CD4-positive, alpha-beta T cell treated with Interleukin-10 for 1 hour (primary cell): ENCODE results near the gene ZFP36L1.
A peak's percentile ranks its signal among the peaks of the same experiment; 100 is the strongest.

ENCODE experiments used
- DNase-seq: peaks from one replicate; pipeline ENCODE4 v3.0.0-alpha.2; 2020

Gene ZFP36L1

DNA sequence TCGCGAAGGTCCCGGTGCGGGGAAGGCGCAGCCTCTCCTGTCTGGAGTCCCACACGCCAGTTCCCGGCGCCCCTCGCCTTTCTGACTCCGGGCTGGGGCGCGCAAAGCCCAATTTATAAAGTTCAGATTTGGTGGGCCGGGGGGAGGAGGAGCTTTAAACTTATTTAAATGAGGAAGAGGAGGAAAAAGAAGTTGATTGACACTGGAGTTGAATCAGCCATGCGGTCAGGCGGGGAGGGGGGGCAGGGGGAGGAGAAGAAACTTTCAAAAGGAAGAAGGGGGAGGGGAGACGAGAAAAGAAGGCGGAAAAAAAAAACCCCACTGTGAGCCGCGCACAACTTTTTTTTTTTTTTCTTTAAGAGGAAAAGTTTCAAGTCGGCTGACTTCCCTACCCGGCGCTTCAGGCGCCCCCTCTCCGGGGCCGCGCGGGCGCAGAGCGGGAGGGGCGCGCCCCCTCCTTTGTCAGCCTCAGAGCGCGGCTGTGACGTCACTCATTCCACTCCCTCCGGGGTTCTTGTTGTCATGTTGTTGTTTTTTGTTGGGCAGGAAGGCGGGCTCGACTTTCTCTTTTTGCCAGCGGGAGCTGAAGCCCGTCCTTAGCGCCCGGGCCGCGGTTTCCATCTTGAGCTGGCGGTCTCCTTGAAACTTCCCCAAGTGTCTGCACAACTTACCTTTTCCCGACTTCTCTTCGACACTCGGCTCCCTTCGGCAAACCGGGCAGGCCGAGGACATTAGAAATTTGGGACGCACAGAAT lies at the start of gene ZFP36L1:
Gene ZFP36L1 (minus strand): TSS at position 89 of the 755 bp plus-strand sequence. CDS start 129 bp downstream, outside the sequence.
- DNase-seq: peak; percentile 97

- no peak for DNase-seq
These were observed 49.4 kb upstream of the ZFP36L1 start for GRCh38 chr14:68842298-68842697.

GRCh38 chr14:68841016-68841809 lies 48.3 kb upstream of the ZFP36L1 start:
- peak; percentile 32 for DNase-seq

DNA sequence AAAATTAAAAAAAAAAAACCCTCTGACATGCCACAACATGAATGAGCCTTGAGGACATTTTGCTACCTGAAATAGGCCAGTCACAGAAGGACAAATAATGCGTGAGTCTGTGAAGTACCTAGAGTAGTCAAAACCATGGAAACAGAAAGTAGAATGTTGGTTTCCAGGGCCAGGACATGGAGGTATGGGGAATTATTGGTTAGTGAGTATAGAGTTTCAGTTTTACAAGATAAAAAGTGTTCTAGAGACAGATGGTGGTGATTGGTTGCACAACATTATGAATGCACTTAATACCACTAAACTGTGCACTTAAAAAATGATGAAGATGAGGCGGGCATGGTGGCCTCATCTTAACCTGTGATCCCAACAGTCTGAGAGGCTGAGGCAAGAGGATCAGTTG lies 47.6 kb upstream of the ZFP36L1 start:
- DNase-seq: no peak

DNA sequence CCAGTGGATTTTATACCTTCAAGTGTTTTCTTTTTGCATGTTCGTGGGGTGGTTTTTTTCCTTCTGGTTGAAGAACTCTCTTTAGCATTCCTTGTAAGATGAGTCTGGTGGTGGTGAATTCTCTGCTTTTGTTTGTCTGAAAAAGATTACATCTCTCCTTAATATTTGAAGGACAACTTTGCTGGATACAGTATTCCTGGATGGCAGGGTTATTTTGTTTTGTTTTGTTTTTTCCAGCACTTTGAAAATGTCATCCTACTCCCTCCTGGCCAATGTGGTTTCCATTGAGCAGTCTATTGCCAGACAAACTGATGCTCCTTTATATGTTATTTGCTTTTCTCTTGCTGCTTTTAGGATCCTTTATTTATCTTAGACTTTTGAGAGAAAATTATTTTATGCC lies 43.2 kb upstream of the ZFP36L1 start:
- no peak for DNase-seq

- DNase-seq: no peak
These were observed 41.9 kb upstream of the ZFP36L1 start for GRCh38 chr14:68834816-68835215.

GRCh38 chr14:68828698-68829097 lies 35.8 kb upstream of the ZFP36L1 start:
- DNase-seq: no peak

DNA sequence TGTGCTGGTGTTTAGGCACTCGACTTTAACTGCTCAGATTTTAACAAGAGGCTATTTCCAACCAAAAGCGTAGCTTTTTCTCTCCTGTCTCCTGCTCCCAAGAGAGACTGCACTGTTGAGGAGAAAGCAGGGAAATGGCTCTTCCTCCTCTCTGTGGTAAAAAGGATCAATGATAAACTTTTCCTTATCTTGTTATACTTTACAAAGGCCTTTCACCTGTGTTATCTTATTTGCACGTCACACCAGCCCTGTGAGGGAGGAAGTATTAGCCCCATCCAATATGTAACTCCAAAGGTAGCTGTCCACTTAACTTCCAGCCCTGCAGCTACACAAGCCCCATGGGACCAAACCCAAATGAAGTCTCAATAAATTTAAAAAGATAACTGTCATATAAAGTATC lies 32.9 kb upstream of the ZFP36L1 start:
- DNase-seq: no peak

DNA sequence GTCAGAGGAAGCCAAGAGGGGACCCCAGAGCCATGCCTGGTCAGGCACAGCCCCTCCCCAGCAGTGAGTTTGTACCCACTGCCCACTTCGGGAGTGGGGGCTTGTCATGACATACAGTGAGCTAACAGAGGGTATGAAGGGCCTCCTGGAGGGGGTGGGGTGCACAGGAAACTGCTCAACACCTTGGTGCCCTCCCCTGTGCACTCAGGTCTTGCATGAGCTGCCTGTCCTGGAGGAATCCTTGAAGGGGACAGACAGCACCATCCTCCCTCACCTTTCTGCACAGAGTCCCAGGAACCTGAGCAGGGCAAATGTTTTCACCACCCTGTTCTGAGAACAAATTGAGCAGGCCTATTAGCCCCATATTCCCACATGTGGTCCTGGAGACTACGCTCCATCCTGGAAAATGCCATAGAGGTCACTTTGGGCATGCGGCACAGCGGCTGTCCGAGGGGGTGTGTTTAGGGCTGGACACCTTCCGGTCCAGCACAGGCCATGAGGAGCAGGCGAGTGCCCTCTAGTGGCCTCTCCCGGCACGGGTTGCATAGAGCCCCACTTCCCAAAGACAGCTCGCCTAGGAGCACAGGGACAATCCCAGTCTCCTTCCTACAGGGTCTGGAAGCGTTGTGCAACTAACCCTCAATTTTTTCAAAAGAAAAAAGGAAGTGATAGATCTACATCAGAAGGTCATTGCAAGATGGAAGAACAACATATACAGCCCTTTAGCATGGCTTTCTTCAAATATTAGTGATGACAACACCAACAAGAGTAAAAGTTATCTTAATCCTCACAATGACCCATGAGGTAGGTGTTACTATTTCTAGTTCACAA lies 31.9 kb upstream of the ZFP36L1 start:
- no peak for DNase-seq

- no peak for DNase-seq
These were observed 31.3 kb upstream of the ZFP36L1 start for GRCh38 chr14:68824207-68824516.

DNA sequence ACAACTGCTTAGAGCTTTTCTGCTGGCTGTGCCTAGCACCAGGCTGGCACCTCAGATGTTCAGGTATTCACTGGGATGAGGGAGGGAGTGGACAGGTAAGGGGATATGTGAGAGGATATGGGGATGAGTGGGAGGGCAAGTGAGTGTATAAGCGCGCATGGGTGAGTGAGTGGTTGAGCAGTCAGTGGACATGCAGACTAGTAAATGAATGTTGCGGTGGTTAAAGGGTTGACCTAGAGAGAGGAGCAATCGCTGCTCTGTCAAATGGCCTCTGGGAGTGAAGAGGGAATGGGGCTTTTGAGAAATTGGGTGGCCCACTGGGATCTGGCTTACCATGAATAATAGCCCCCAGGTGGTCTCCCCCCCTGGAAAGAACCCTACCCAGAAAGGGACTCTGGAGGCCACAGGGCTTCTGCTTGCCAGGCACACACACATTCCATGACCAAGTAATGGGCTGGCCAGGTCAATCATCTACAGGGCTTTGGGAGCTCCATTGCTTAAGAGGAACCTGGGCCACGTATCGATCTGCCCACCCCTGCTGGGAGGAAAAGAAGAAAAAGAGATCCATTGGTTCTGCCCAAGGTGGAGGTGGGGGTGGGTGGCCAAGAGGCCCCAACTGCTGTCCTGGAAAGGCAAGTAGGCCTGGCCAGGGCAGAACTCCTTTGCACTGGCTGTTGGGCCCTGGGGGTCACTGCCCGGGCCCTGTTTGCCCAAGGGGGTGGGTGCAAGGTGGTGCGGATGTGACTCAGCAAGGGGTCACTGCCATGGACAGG lies 30.8 kb upstream of the ZFP36L1 start:
- DNase-seq: no peak

GRCh38 chr14:68822926-68823325 lies 30.1 kb upstream of the ZFP36L1 start:
- DNase-seq: no peak

DNA sequence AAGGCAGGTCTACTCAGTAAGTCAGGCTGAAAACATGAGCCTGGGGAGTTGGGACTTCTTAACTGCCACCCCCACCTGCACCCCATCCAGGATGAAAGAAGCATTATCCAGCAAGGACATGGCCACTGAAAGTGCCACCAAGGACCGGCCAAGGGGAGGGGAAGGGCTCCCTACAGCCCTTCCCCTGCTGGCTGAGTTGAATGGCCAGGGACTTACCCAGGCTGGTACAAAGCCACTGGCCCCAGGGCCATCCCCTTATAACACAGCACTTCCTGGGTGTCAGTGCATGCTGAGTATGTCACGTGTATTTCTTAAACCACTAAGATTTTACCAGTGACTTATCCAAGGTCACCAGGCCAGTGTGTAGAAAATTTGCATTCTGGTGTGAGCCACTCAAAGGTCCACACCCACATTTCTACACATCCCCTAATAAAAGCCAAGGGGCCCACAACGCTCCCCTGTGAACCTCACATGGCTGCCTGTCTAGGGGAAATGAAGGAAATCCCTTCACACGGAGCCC lies 29.3 kb upstream of the ZFP36L1 start:
- DNase-seq: peak; percentile 52

GRCh38 chr14:68820999-68821683 lies 28.3 kb upstream of the ZFP36L1 start:
- DNase-seq: peak; percentile 41

DNA sequence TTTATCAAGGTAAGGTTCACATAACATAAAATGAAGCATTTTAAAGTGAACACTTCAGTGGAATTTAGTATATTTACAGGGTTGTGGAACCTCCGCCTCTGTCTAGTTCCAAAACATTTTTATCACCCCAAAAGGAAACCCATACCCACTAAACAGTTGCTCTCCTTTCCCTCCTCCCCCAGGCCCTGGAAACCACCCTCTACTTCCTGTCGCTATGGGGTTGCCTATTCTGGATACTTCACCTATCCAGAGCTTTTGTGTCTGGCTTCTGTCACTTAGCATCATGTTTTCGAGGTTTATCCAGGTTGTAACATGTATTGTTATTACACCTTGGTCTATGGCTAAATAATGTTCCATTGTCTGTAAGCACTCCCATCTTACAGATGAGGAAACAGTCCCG lies 27.7 kb upstream of the ZFP36L1 start:
- DNase-seq: peak; percentile 74

- no peak for DNase-seq
These were observed 27.3 kb upstream of the ZFP36L1 start for GRCh38 chr14:68820119-68820518.

- DNase-seq: peak; percentile 39
These were observed 26.4 kb upstream of the ZFP36L1 start for GRCh38 chr14:68819260-68819691.

- no peak for DNase-seq
These were observed 24.8 kb upstream of the ZFP36L1 start for GRCh38 chr14:68817506-68818212.

GRCh38 chr14:68816943-68817430 lies 24.1 kb upstream of the ZFP36L1 start:
- DNase-seq: no peak

GRCh38 chr14:68816183-68816942 lies 23.5 kb upstream of the ZFP36L1 start:
- DNase-seq: peak; percentile 92
